ENCODE data around the gene FAM167B. TPM values are rescaled to one million over a fixed set of nuclear protein-coding genes. Genes with fewer than 3 reads are reported as not detected.
A peak's percentile ranks its signal among the peaks of the same experiment; 100 is the strongest.

Gene FAM167B
- 4.3 TPM for polyA plus RNA-seq (2013, experiment 1 of 2)
- polyA plus RNA-seq (2013, experiment 2 of 2) = 4.2 TPM

DNA sequence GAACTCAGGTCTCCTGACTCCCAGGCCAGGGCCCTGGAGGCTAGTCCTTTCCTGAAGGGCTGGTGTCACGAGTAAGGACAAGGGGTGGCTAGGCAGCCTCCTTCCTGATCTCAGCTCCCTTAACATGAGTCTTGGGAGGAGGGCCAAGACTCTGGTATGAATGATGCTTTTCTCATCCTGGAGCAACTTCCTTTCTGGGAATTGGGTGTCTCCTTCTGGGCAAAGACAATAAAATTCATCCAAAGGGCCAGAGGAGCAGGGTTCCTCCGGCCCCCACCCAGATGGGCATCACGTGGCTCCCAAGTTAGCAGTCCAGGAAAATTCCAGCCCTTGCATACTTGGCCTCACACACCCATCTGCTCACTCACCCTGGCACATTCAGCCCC lies at the start of gene FAM167B:
TSS of gene FAM167B (plus strand) at position 335 of the 386 bp plus-strand sequence. CDS start 200 bp downstream, outside the sequence.
- Histone ChIP-seq H2AFZ (ENCODE audit: low read length) (peak within 1 kb of the TSS; percentile 84), H3K36me3 (replicated peaks in 1 of 2; ENCODE audit: control insufficient read depth in 2 of 2, insufficient read depth in 2 of 2, low read length in 2 of 2) (no peaks in the 10 kb centered on the region), H4K8ac (ENCODE audit: low read depth, low read length) (no peak within 1 kb of the TSS), H3K23ac (ENCODE audit: low read depth, low read length, poor library complexity) (no peak within 1 kb of the TSS), H3K18ac (ENCODE audit: low read length) (no peak within 1 kb of the TSS), H2BK12ac (ENCODE audit: low read length) (no peak within 1 kb of the TSS), H3K79me1 (ENCODE audit: low read depth, low read length) (no peaks in the 10 kb centered on the region), H3K4ac (ENCODE audit: low read length) (no peak within 1 kb of the TSS), H3K14ac (ENCODE audit: low read length) (no peak within 1 kb of the TSS), H3K27me3 (ENCODE audit: control insufficient read depth in 3 of 3, insufficient read depth in 3 of 3, low read depth in 1 of 3, low read length in 3 of 3) (no peaks in the 10 kb centered on the region), H3K4me1 (ENCODE audit: control insufficient read depth in 2 of 2, insufficient read depth in 1 of 2, low read depth in 1 of 2, low read length in 2 of 2) (peaks cover 14 to 20% of the 10 kb centered on the region in 2 donors), H2BK15ac (ENCODE audit: low read length) (no peak within 1 kb of the TSS), H2BK5ac (ENCODE audit: low read length) (no peak within 1 kb of the TSS), H4K91ac (ENCODE audit: low read depth, low read length, poor library complexity) (no peak within 1 kb of the TSS), H3K9me3 (replicated peaks in 1 of 2; ENCODE audit: control insufficient read depth in 2 of 2, insufficient read depth in 1 of 2, low read depth in 1 of 2, low read length in 2 of 2) (no peaks in the 10 kb centered on the region), H3K4me2 (ENCODE audit: insufficient read depth, low read length, poor library complexity, severe bottlenecking) (no peak within 1 kb of the TSS), H3K9ac (ENCODE audit: low read depth, low read length, poor library complexity) (no peak within 1 kb of the TSS), H3K4me3 (ENCODE audit: low read length in 2 of 2) (no peak within 1 kb of the TSS), H2AK5ac (ENCODE audit: low read depth, low read length) (peak within 1 kb of the TSS; percentile 34), H2BK120ac (ENCODE audit: low read depth, low read length) (no peak within 1 kb of the TSS), H3K27ac (replicated peaks; ENCODE audit: low read length) (no peak within 1 kb of the TSS)
- DNase-seq (ENCODE audit: low spot score) = no peak
- WGBS, 2 donors (ENCODE audit: extremely low coverage in 2 of 2, insufficient read length in 2 of 2, insufficient replicate concordance in 1 of 2) = no CpG with 5 or more reads among the region's 3 CpGs

DNA sequence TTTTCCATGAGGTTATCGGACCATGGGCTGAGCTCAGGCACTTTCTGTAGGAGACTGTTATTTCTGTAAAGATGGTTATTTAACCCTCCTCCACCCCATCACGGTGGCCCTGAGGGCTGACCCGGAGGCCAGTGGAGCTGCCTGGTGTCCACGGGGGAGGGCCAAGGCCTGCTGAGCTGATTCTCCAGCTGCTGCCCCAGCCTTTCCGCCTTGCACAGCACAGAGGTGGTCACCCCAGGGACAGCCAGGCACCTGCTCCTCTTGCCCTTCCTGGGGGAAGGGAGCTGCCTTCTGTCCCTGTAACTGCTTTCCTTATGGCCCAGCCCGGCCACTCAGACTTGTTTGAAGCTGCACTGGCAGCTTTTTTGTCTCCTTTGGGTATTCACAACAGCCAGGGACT lies 49.2 kb upstream of the FAM167B start:
- Histone ChIP-seq H3K36me3 (replicated peaks in 1 of 2; ENCODE audit: control insufficient read depth in 2 of 2, insufficient read depth in 2 of 2, low read length in 2 of 2) (peaks cover 43 to 60% of the 10 kb centered on the region in 2 donors), H3K23ac (ENCODE audit: low read depth, low read length, poor library complexity) (no peak overlapping the region), H4K8ac (ENCODE audit: low read depth, low read length) (no peak overlapping the region), H2BK12ac (ENCODE audit: low read length) (no peak overlapping the region), H2AK5ac (ENCODE audit: low read depth, low read length) (no peak overlapping the region), H3K27ac (replicated peaks; ENCODE audit: low read length) (no peak overlapping the region), H2BK120ac (ENCODE audit: low read depth, low read length) (no peak overlapping the region), H2AFZ (ENCODE audit: low read length) (no peak overlapping the region), H2BK15ac (ENCODE audit: low read length) (no peak overlapping the region), H4K91ac (ENCODE audit: low read depth, low read length, poor library complexity) (no peak overlapping the region), H3K14ac (ENCODE audit: low read length) (peak overlapping the region; percentile 57), H3K4me1 (ENCODE audit: control insufficient read depth in 2 of 2, insufficient read depth in 1 of 2, low read depth in 1 of 2, low read length in 2 of 2) (peaks cover 20 to 23% of the 10 kb centered on the region in 2 donors), H3K9me3 (replicated peaks in 1 of 2; ENCODE audit: control insufficient read depth in 2 of 2, insufficient read depth in 1 of 2, low read depth in 1 of 2, low read length in 2 of 2) (no peaks in the 10 kb centered on the region), H3K4ac (ENCODE audit: low read length) (no peak overlapping the region), H3K27me3 (ENCODE audit: control insufficient read depth in 3 of 3, insufficient read depth in 3 of 3, low read depth in 1 of 3, low read length in 3 of 3) (no peaks in the 10 kb centered on the region), H3K18ac (ENCODE audit: low read length) (no peak overlapping the region), H2BK5ac (ENCODE audit: low read length) (no peak overlapping the region), H3K4me2 (ENCODE audit: insufficient read depth, low read length, poor library complexity, severe bottlenecking) (no peak overlapping the region), H3K4me3 (ENCODE audit: low read length in 2 of 2) (no peak overlapping the region), H3K79me1 (ENCODE audit: low read depth, low read length) (no peaks in the 10 kb centered on the region), H3K9ac (ENCODE audit: low read depth, low read length, poor library complexity) (no peak overlapping the region)
- no peak for DNase-seq (ENCODE audit: low spot score)
- WGBS, 2 donors (ENCODE audit: extremely low coverage in 2 of 2, insufficient read length in 2 of 2, insufficient replicate concordance in 1 of 2) = no CpG with 5 or more reads among the region's 6 CpGs

DNA sequence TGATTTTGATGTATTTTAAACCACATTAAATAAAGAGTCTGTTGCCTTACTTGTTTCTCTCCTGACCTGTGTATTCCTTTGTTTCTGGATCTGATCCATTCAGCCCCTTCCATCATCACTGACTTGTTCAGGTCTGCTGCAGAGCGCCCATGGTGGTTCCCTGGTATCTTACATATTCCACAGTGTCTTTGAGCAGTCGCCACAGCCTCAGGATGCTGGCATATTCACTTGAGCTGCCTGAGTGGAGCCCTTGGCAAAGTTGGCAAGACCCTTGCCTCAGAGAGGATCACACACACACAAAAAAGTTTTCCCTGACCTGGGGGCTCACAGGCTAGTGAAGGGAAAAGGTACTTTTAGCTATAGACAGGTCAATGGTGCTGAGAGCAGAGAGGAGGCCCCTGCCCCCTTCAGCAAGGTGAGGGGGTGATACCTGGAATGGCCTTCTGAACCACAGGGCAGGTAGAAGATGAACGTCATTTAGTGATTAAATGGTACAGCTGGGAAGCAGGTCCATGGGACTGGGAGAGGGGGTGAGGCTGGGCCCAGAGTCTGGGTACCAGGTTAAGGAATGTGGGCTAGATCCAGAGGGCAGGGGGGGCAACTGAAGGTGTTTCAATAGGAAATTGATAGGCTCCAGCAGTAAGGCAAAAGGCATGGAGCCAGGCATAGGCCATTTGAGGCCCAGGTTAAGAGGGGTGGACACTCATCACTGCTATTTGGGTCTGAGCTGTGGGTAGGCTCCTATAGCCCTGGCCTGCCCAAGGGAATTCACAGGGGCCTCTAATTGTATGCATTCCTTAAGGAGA lies 48.6 kb upstream of the FAM167B start:
- Histone ChIP-seq H3K23ac (ENCODE audit: low read depth, low read length, poor library complexity) (no peak overlapping the region), H3K9me3 (replicated peaks in 1 of 2; ENCODE audit: control insufficient read depth in 2 of 2, insufficient read depth in 1 of 2, low read depth in 1 of 2, low read length in 2 of 2) (no peaks in the 10 kb centered on the region), H2BK5ac (ENCODE audit: low read length) (no peak overlapping the region), H3K9ac (ENCODE audit: low read depth, low read length, poor library complexity) (no peak overlapping the region), H4K8ac (ENCODE audit: low read depth, low read length) (no peak overlapping the region), H2BK12ac (ENCODE audit: low read length) (no peak overlapping the region), H3K18ac (ENCODE audit: low read length) (no peak overlapping the region), H2BK120ac (ENCODE audit: low read depth, low read length) (no peak overlapping the region), H3K14ac (ENCODE audit: low read length) (no peak overlapping the region), H3K27ac (replicated peaks; ENCODE audit: low read length) (no peak overlapping the region), H2AFZ (ENCODE audit: low read length) (no peak overlapping the region), H3K4ac (ENCODE audit: low read length) (no peak overlapping the region), H3K4me2 (ENCODE audit: insufficient read depth, low read length, poor library complexity, severe bottlenecking) (no peak overlapping the region), H3K36me3 (replicated peaks in 1 of 2; ENCODE audit: control insufficient read depth in 2 of 2, insufficient read depth in 2 of 2, low read length in 2 of 2) (peaks cover 38 to 54% of the 10 kb centered on the region in 2 donors), H4K91ac (ENCODE audit: low read depth, low read length, poor library complexity) (no peak overlapping the region), H2AK5ac (ENCODE audit: low read depth, low read length) (no peak overlapping the region), H3K27me3 (ENCODE audit: control insufficient read depth in 3 of 3, insufficient read depth in 3 of 3, low read depth in 1 of 3, low read length in 3 of 3) (no peaks in the 10 kb centered on the region), H3K4me3 (ENCODE audit: low read length in 2 of 2) (no peak overlapping the region), H3K4me1 (ENCODE audit: control insufficient read depth in 2 of 2, insufficient read depth in 1 of 2, low read depth in 1 of 2, low read length in 2 of 2) (peaks cover 20 to 23% of the 10 kb centered on the region in 2 donors), H3K79me1 (ENCODE audit: low read depth, low read length) (no peaks in the 10 kb centered on the region), H2BK15ac (ENCODE audit: low read length) (no peak overlapping the region)
- no peak for DNase-seq (ENCODE audit: low spot score)
- WGBS, 2 donors (ENCODE audit: extremely low coverage in 2 of 2, insufficient read length in 2 of 2, insufficient replicate concordance in 1 of 2) = no CpG with 5 or more reads among the region's 3 CpGs

DNA sequence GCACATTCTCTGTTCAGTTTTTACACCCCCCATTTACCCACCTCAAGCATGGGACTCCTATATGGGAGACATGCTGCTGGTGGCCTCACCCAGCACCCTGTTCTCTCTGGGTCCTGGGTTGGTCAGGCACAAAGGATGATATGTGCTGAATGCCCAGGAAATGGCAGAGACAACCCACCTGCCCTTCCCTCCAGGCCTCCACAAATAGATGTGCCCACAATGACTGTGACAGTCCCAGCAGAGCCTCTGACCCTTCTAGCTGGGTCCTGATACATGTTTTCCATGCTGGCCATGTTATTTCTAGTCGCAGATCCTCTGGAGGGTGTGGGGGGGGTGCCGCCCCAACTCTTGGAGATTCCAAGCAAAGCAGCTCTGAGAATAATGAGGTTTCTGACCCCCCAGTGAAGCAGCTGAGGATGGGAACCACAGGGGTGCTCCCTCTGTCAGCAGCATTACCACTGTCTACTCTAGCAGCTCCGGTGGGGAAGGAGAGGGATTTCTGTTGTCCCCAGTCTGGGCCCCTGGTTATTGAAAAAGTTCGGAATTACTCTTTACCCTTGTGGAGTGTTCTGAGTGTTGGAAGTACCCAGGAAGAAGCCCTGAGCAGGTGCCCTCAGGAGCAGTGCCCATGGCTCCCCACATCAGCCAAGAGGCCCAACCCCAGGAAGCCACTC lies 47.8 kb upstream of the FAM167B start:
- peaks cover 20 to 23% of the 10 kb centered on the region in 2 donors for H3K4me1 ChIP-seq (ENCODE audit: control insufficient read depth in 2 of 2, insufficient read depth in 1 of 2, low read depth in 1 of 2, low read length in 2 of 2)
- H3K27ac ChIP-seq (replicated peaks; ENCODE audit: low read length) = no peak overlapping the region
- H3K14ac ChIP-seq (ENCODE audit: low read length) = no peak overlapping the region
- no peak overlapping the region for H3K4ac ChIP-seq (ENCODE audit: low read length)
- peak overlapping the region; percentile 71 for H3K9ac ChIP-seq (ENCODE audit: low read depth, low read length, poor library complexity)
- peak overlapping the region; percentile 80 for H2AK5ac ChIP-seq (ENCODE audit: low read depth, low read length)
- peak overlapping the region in 1 of 2 donors; percentile 56 for H3K4me3 ChIP-seq (ENCODE audit: low read length in 2 of 2)
- H4K91ac ChIP-seq (ENCODE audit: low read depth, low read length, poor library complexity) = no peak overlapping the region
- H2BK5ac ChIP-seq (ENCODE audit: low read length) = no peak overlapping the region
- no peak overlapping the region for H3K23ac ChIP-seq (ENCODE audit: low read depth, low read length, poor library complexity)
- WGBS, 2 donors (ENCODE audit: extremely low coverage in 2 of 2, insufficient read length in 2 of 2, insufficient replicate concordance in 1 of 2) = no CpG with 5 or more reads among the region's 4 CpGs
- H3K27me3 ChIP-seq (ENCODE audit: control insufficient read depth in 3 of 3, insufficient read depth in 3 of 3, low read depth in 1 of 3, low read length in 3 of 3) = peaks cover 0 to 2% (median 0%) of the 10 kb centered on the region in 3 experiments
- H2BK120ac ChIP-seq (ENCODE audit: low read depth, low read length) = no peak overlapping the region
- peak overlapping the region; percentile 69 for H2BK15ac ChIP-seq (ENCODE audit: low read length)
- H3K18ac ChIP-seq (ENCODE audit: low read length) = peak overlapping the region; percentile 50
- H3K9me3 ChIP-seq (replicated peaks in 1 of 2; ENCODE audit: control insufficient read depth in 2 of 2, insufficient read depth in 1 of 2, low read depth in 1 of 2, low read length in 2 of 2) = no peaks in the 10 kb centered on the region
- peak overlapping the region; percentile 29 for H4K8ac ChIP-seq (ENCODE audit: low read depth, low read length)
- H2BK12ac ChIP-seq (ENCODE audit: low read length) = peak overlapping the region; percentile 35
- no peaks in the 10 kb centered on the region for H3K79me1 ChIP-seq (ENCODE audit: low read depth, low read length)
- H3K4me2 ChIP-seq (ENCODE audit: insufficient read depth, low read length, poor library complexity, severe bottlenecking) = no peak overlapping the region
- DNase-seq (ENCODE audit: low spot score) = no peak
- H3K36me3 ChIP-seq (replicated peaks in 1 of 2; ENCODE audit: control insufficient read depth in 2 of 2, insufficient read depth in 2 of 2, low read length in 2 of 2) = peaks cover 32 to 46% of the 10 kb centered on the region in 2 donors
- H2AFZ ChIP-seq (ENCODE audit: low read length) = no peak overlapping the region

All from neuronal stem cell (in vitro differentiated cells).